Lower lobe of right lung (tissue), 2 donors: Measurements from ENCODE around the gene DAGLA. TPM values are rescaled to one million over a fixed set of nuclear protein-coding genes. Genes with fewer than 3 reads are reported as not detected.

ENCODE experiments used
- ATAC-seq, 2 donors: fragments of 200-7000 bp; cut with Tn5 transposase; one replicate each; pipeline ENCODE4 v1.9.1; 2020 to 2022; ENCODE audit warnings: mild to moderate bottlenecking in 2 of 2, moderate library complexity in 2 of 2
- DNase-seq: peaks from one replicate; pipeline ENCODE4 v3.0.0-alpha.2; 2020
- H3K27ac ChIP-seq: fragments of 200-600 bp; one replicate; pipeline ENCODE4 v1.8.0; 2022
- H3K27me3 ChIP-seq: fragments of 200-600 bp; one replicate; pipeline ENCODE4 v1.8.0; 2022; ENCODE audit warnings: low read depth
- H3K36me3 ChIP-seq: fragments of 200-600 bp; one replicate; pipeline ENCODE4 v1.8.0; 2022; ENCODE audit warnings: mild to moderate bottlenecking
- H3K4me1 ChIP-seq: fragments of 200-600 bp; one replicate; pipeline ENCODE4 v1.8.0; 2022
- H3K4me3 ChIP-seq: fragments of 200-600 bp; one replicate; pipeline ENCODE4 v1.8.0; 2022; ENCODE audit warnings: mild to moderate bottlenecking
- H3K9me3 ChIP-seq: fragments of 200-600 bp; one replicate; pipeline ENCODE4 v1.8.0; 2022
- intact Hi-C: fragments of 100-400 bp; cut with DNase I; formaldehyde crosslinking; loops from one replicate; pipeline ENCODE4 v1.11.0; 2022
- total RNA-seq: library from RNA; stranded (reverse); fragmentation: NEBNext Ultra II Directional; extraction: Animal tissue kit (Norgen Biotek cat#: 25700); gene quantifications from one replicate; pipeline ENCODE4 v1.2.1, GENCODE V29; 2021
- TF ChIP-seq, protein P1 (sequence below): fragments of 200-600 bp; IDR thresholded peaks from one replicate; pipeline ENCODE4 v1.8.0; 2022; ENCODE audit warnings: antibody characterized with exemption, mild to moderate bottlenecking
- donor health status: DM: no; HTN: yes; CAD: no; lungs with severe emphysema.

DAGLA gene
- total RNA-seq, 1 donor from 2014 or later, result 7.1 TPM

DNA sequence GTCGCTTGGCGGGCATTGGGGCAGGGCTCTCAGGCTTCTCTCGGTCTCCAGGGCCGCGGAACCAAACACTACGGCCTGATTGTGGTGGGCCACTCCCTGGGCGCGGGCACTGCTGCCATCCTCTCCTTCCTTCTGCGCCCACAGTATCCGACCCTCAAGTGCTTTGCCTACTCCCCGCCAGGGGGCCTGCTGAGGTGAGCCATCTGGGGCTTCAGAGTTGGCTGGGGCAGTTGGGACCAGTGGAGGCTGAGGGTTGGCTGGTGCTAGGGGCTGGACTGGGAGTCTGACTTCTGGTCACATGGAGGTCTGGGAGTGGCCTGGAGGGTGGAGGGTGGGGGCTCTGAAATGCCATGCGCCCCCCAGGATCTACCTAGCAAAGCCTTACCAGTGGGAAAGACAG lies 56.9 kb downstream of the DAGLA start:
- H3K36me3 ChIP-seq, result peaks cover 26% of the 10 kb centered on the region
- TF ChIP-seq, protein P1, sequence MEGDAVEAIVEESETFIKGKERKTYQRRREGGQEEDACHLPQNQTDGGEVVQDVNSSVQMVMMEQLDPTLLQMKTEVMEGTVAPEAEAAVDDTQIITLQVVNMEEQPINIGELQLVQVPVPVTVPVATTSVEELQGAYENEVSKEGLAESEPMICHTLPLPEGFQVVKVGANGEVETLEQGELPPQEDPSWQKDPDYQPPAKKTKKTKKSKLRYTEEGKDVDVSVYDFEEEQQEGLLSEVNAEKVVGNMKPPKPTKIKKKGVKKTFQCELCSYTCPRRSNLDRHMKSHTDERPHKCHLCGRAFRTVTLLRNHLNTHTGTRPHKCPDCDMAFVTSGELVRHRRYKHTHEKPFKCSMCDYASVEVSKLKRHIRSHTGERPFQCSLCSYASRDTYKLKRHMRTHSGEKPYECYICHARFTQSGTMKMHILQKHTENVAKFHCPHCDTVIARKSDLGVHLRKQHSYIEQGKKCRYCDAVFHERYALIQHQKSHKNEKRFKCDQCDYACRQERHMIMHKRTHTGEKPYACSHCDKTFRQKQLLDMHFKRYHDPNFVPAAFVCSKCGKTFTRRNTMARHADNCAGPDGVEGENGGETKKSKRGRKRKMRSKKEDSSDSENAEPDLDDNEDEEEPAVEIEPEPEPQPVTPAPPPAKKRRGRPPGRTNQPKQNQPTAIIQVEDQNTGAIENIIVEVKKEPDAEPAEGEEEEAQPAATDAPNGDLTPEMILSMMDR, result no peak
- ATAC-seq (no peak), DNase-seq (no peak)
- peaks cover 10% of the 10 kb centered on the region for H3K4me1 ChIP-seq
- intact Hi-C loops, result loop anchor here (10.0 kb wide), 1 partner anchor 52 kb away; the partner anchor contains the start of gene DAGLA
- no peaks in the 10 kb centered on the region for H3K9me3 ChIP-seq
- no peak overlapping the region for H3K27ac ChIP-seq
- no peaks in the 10 kb centered on the region for H3K27me3 ChIP-seq
- no peak overlapping the region for H3K4me3 ChIP-seq

DNA sequence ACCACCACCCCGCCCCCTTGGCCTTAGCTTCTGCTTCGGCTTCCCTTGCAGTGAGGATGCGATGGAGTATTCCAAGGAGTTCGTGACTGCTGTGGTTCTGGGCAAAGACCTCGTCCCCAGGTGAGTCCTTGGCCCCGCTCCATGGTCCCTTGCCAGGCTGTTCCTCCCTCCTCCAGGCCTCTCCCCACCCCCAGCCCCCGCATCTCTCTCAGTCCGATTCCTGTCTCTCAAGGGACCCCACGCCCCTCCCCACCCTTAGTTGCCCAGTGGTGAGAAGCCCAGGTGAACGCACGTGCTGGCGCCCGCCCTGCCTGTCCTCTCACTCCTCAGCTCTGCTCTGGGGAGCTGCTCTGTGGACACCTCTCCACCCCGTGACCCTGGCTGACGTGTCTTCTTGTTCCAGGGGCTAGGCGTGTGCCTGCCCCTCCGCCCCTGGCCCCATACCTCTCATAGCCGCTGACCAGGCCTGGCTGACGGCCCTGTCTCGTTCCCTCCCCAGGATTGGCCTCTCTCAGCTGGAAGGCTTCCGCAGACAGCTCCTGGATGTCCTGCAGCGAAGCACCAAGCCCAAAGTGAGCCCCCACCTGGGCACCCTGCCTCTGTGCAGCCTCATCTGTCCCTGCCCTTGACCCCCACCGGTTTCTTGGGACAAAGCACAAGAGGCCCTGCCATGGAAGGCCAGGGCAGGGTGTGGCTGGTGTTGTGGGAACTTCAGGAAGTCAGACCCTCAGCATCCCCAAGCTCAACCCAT lies 57.6 kb downstream of the DAGLA start:
- no peaks in the 10 kb centered on the region for H3K27me3 ChIP-seq
- DNase-seq, result no peak
- no peak overlapping the region for H3K27ac ChIP-seq
- peaks cover 5% of the 10 kb centered on the region for H3K4me1 ChIP-seq
- TF ChIP-seq, protein P1, result no peak
- H3K9me3 ChIP-seq, result no peaks in the 10 kb centered on the region
- H3K36me3 ChIP-seq, result peaks cover 26% of the 10 kb centered on the region
- H3K4me3 ChIP-seq, result no peak overlapping the region
- ATAC-seq, result no peak
- intact Hi-C loops, result loop anchor here (10.0 kb wide), 1 partner anchor 53 kb away; the partner anchor contains the start of gene DAGLA

DNA sequence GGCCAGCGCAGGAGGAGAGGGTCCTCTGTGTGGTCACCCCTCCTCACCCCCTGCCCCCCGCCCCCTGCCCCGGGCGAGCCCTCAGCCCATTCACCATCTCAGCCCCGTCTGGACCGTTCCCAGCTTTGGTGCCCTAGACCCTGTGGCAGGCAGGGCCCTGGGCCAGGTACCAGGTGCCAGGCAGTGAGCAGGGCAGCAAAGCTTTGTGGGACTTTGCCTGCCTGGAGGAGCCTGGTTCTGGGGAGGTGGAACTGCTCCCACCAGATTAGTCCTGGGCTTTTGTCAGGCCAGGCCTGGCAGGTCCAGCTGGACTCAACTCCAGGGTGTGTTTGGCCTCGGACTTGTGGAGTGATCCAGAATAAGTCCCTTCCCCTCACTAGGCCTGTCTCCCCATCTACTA lies 58.6 kb downstream of the DAGLA start:
- Histone ChIP-seq H3K4me1 (no peaks in the 10 kb centered on the region), H3K4me3 (no peak overlapping the region), H3K9me3 (no peaks in the 10 kb centered on the region), H3K36me3 (peaks cover 28% of the 10 kb centered on the region), H3K27ac (no peak overlapping the region), H3K27me3 (no peaks in the 10 kb centered on the region)
- intact Hi-C loops, result loop anchor here (10.0 kb wide), 1 partner anchor 54 kb away; the partner anchor contains the start of gene DAGLA
- ATAC-seq, result no peak
- no peak for DNase-seq
- TF ChIP-seq, protein P1, result no peak

DNA sequence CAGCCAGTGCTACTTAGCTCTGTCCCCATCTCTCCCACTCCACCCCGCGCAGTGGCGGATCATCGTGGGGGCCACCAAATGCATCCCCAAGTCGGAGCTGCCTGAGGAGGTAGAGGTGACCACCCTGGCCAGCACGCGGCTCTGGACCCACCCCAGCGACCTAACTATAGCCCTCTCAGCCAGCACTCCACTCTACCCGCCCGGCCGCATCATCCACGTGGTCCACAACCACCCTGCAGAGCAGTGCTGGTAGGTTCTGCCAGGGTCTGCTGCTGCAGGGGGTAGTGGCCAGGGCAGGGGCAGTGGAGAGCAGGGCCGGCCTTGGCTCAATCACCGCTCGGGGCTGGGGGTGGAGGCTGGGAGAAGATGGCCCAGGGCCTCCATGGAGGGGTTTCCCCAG lies 59.2 kb downstream of the DAGLA start:
- no peaks in the 10 kb centered on the region for H3K9me3 ChIP-seq
- no peaks in the 10 kb centered on the region for H3K4me1 ChIP-seq
- DNase-seq, result no peak
- H3K4me3 ChIP-seq, result no peak overlapping the region
- intact Hi-C loops, result loop anchor here (10.0 kb wide), 1 partner anchor 55 kb away; the partner anchor contains the start of gene DAGLA
- ATAC-seq, result no peak
- no peaks in the 10 kb centered on the region for H3K27me3 ChIP-seq
- TF ChIP-seq, protein P1, result no peak
- H3K27ac ChIP-seq, result no peak overlapping the region
- peaks cover 30% of the 10 kb centered on the region for H3K36me3 ChIP-seq

DNA sequence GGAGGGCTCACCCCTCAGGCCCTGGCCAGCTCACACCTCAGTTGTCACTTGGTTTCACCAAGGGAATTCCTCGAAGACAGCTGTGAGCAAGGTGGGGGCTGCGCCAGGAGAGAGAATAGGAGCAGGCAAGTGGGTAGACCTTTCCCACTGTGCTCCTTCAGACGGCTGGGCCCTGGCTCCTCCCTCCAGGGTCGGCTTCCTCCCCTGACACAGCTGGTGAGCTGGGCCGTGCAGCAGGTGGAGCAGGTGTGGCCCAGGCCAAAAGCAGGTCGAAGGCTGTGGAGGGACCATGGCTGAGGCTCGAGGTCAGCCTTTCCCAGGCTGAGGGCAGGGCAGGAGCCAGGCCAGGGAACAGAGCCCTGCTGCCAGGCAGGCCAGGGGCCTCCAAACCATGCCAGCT lies 59.8 kb downstream of the DAGLA start:
- TF ChIP-seq, protein P1, result no peak
- Histone ChIP-seq H3K27me3 (no peaks in the 10 kb centered on the region), H3K4me3 (no peak overlapping the region), H3K27ac (no peak overlapping the region), H3K36me3 (peaks cover 27% of the 10 kb centered on the region), H3K9me3 (no peaks in the 10 kb centered on the region), H3K4me1 (no peaks in the 10 kb centered on the region)
- no peak for ATAC-seq
- no peak for DNase-seq
- intact Hi-C loops, result loop anchor here (10.0 kb wide), 1 partner anchor 55 kb away; the partner anchor contains the start of gene DAGLA
